OCI-LY1 (cell line): Measurements from ENCODE around the gene SLC30A3.

Experiments used
- H2AFZ ChIP-seq: fragments of 200-600 bp; sonication (generic), shearing (Covaris generic); 2 replicates; pipeline ENCODE4 v1.6.0; 2014; ENCODE audit warnings: antibody characterized with exemption, mild to moderate bottlenecking, low read length
- H3F3A ChIP-seq: fragments of 200-600 bp; sonication (generic), shearing (Covaris generic); 2 replicates; pipeline ENCODE4 v1.6.0; 2014; ENCODE audit warnings: mild to moderate bottlenecking, antibody characterized with exemption, low read length, moderate library complexity; ENCODE audit not compliant: insufficient read depth
- H3K27ac ChIP-seq: fragments of 200-600 bp; sonication (generic); 2 replicates; pipeline ENCODE4 v1.5.1; 2014; ENCODE audit warnings: low read length, mixed run types, mild to moderate bottlenecking, low read depth; ENCODE audit not compliant: poor library complexity, severe bottlenecking
- H3K27me3 ChIP-seq: fragments of 200-600 bp; sonication (generic); 2 replicates; pipeline ENCODE4 v1.6.0; 2014; ENCODE audit warnings: antibody characterized with exemption, mild to moderate bottlenecking, low read length, moderate library complexity; ENCODE audit not compliant: insufficient read depth
- H3K36me3 ChIP-seq: fragments of 200-600 bp; sonication (generic); 2 replicates; pipeline ENCODE4 v1.6.1; 2014; ENCODE audit warnings: mild to moderate bottlenecking, antibody characterized with exemption, low read length, moderate library complexity, mixed read lengths; ENCODE audit not compliant: insufficient read depth
- H3K4me1 ChIP-seq: fragments of 200-600 bp; sonication (generic); 2 replicates; pipeline ENCODE4 v1.5.1; 2014; ENCODE audit warnings: mild to moderate bottlenecking, low read length, moderate library complexity; ENCODE audit not compliant: insufficient read depth, severe bottlenecking
- H3K4me2 ChIP-seq: fragments of 200-600 bp; sonication (generic), shearing (Covaris generic); 2 replicates; pipeline ENCODE4 v1.6.1; 2014; ENCODE audit warnings: low read length
- H3K4me3 ChIP-seq: fragments of 200-600 bp; sonication (generic); 2 replicates; pipeline ENCODE4 v1.5.1; 2014; ENCODE audit warnings: low read length, low read depth, mild to moderate bottlenecking, mixed read lengths; ENCODE audit not compliant: poor library complexity, severe bottlenecking
- H3K79me2 ChIP-seq: fragments of 200-600 bp; shearing (Covaris generic); 2 replicates; pipeline ENCODE4 v1.6.1; 2016; ENCODE audit warnings: mixed run types, low read length, mixed read lengths; ENCODE audit not compliant: insufficient read depth
- H3K9ac ChIP-seq: fragments of 200-600 bp; sonication (generic), shearing (Covaris generic); 2 replicates; pipeline ENCODE4 v1.6.1; 2014; ENCODE audit warnings: mild to moderate bottlenecking, low read length, mixed read lengths
- H3K9me2 ChIP-seq: fragments of 200-600 bp; sonication (generic), shearing (Covaris generic); 2 replicates; pipeline ENCODE4 v1.6.1; 2014; ENCODE audit warnings: low read depth, mild to moderate bottlenecking, low read length, mixed read lengths
- H3K9me3 ChIP-seq: fragments of 200-600 bp; shearing (Covaris generic); 2 replicates; pipeline ENCODE4 v1.6.1; 2014; ENCODE audit warnings: low read length, mixed read lengths
- H4K20me1 ChIP-seq: fragments of 200-600 bp; sonication (generic), shearing (Covaris generic); 2 replicates; pipeline ENCODE4 v1.6.0; 2016; ENCODE audit warnings: mild to moderate bottlenecking, low read length; ENCODE audit not compliant: insufficient read depth
- CTCF ChIP-seq: fragments of 200-600 bp; sonication (generic), shearing (Covaris generic); IDR thresholded peaks from 2 replicates; pipeline ENCODE4 v1.5.1; 2017; ENCODE audit warnings: mild to moderate bottlenecking, antibody characterized with exemption, low read length, moderate library complexity, mixed read lengths
- EZH2 ChIP-seq: fragments of 200-600 bp; sonication (generic), shearing (Covaris generic); IDR thresholded peaks from 2 replicates; pipeline ENCODE4 v1.8.0; 2017; ENCODE audit warnings: borderline replicate concordance, mixed run types, mild to moderate bottlenecking, antibody characterized with exemption, low read length, moderate library complexity, mixed read lengths

Gene SLC30A3

GRCh38 chr2:27245626-27246025 is 17.2 kb downstream of the SLC30A3 start:
- Histone ChIP-seq H3K9ac (no peak overlapping the region), H3K27ac (no peak overlapping the region), H3K4me1 (peaks cover 10% of the 10 kb centered on the region), H3K4me3 (no peak overlapping the region), H3K4me2 (no peak overlapping the region), H3F3A (no peaks in the 10 kb centered on the region; the same call in 1 of the 2 replicates), H3K9me3 (no peaks in the 10 kb centered on the region), H3K79me2 (no peaks in the 10 kb centered on the region), H3K9me2 (no peaks in the 10 kb centered on the region), H3K36me3 (peaks cover 47% of the 10 kb centered on the region), H4K20me1 (no peaks in the 10 kb centered on the region), H3K27me3 (no peaks in the 10 kb centered on the region), H2AFZ (no peak overlapping the region)
- TF ChIP-seq CTCF (no peak), EZH2 (no peak)

- H3F3A ChIP-seq = no peaks in the 10 kb centered on the region; the same call in 1 of the 2 replicates
- no peak overlapping the region for H3K9ac ChIP-seq
- H3K4me3 ChIP-seq = no peak overlapping the region
- no peaks in the 10 kb centered on the region for H3K9me3 ChIP-seq
- peaks cover 5% of the 10 kb centered on the region for H3K4me1 ChIP-seq
- H3K36me3 ChIP-seq = peaks cover 53% of the 10 kb centered on the region
- no peaks in the 10 kb centered on the region for H3K79me2 ChIP-seq
- H2AFZ ChIP-seq = no peak overlapping the region
- H4K20me1 ChIP-seq = no peaks in the 10 kb centered on the region
- H3K27ac ChIP-seq = no peak overlapping the region
- no peaks in the 10 kb centered on the region for H3K9me2 ChIP-seq
- H3K27me3 ChIP-seq = no peaks in the 10 kb centered on the region
- H3K4me2 ChIP-seq = no peak overlapping the region
- TF ChIP-seq CTCF (no peak), EZH2 (no peak)
Measured at GRCh38 chr2:27245116-27245515, 17.7 kb downstream of the SLC30A3 start.

GRCh38 chr2:27243391-27244130 is 19.3 kb downstream of the SLC30A3 start:
- no peaks in the 10 kb centered on the region for H3K79me2 ChIP-seq
- no peak overlapping the region for H2AFZ ChIP-seq
- no peaks in the 10 kb centered on the region for H3K4me1 ChIP-seq
- H4K20me1 ChIP-seq = no peaks in the 10 kb centered on the region
- no peak overlapping the region for H3K27ac ChIP-seq
- TF ChIP-seq CTCF (no peak), EZH2 (no peak)
- H3K9me2 ChIP-seq = no peaks in the 10 kb centered on the region
- H3K9me3 ChIP-seq = no peaks in the 10 kb centered on the region
- H3K36me3 ChIP-seq = peaks cover 67% of the 10 kb centered on the region
- H3F3A ChIP-seq = no peaks in the 10 kb centered on the region; the same call in 1 of the 2 replicates
- H3K9ac ChIP-seq = no peak overlapping the region
- no peaks in the 10 kb centered on the region for H3K27me3 ChIP-seq
- no peak overlapping the region for H3K4me3 ChIP-seq
- H3K4me2 ChIP-seq = no peak overlapping the region
